GM18868 (cell line): ENCODE data around the gene HBP1.
A peak's percentile ranks its signal among the peaks of the same experiment; 100 is the strongest.
"Not testable (repeated sequence)": the region's sequence is repeated elsewhere in the genome, so short reads cannot be mapped to it uniquely, and the experiment has no call there.

Source experiments
- ATAC-seq: cut with Tn5 transposase; IDR thresholded peaks from one replicate; pipeline ENCODE4 v1.9.1; 2021; ENCODE audit warnings: mild to moderate bottlenecking, moderate library complexity; ENCODE audit not compliant: unreplicated experiment

The HBP1 gene, protein sequence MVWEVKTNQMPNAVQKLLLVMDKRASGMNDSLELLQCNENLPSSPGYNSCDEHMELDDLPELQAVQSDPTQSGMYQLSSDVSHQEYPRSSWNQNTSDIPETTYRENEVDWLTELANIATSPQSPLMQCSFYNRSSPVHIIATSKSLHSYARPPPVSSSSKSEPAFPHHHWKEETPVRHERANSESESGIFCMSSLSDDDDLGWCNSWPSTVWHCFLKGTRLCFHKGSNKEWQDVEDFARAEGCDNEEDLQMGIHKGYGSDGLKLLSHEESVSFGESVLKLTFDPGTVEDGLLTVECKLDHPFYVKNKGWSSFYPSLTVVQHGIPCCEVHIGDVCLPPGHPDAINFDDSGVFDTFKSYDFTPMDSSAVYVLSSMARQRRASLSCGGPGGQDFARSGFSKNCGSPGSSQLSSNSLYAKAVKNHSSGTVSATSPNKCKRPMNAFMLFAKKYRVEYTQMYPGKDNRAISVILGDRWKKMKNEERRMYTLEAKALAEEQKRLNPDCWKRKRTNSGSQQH

DNA sequence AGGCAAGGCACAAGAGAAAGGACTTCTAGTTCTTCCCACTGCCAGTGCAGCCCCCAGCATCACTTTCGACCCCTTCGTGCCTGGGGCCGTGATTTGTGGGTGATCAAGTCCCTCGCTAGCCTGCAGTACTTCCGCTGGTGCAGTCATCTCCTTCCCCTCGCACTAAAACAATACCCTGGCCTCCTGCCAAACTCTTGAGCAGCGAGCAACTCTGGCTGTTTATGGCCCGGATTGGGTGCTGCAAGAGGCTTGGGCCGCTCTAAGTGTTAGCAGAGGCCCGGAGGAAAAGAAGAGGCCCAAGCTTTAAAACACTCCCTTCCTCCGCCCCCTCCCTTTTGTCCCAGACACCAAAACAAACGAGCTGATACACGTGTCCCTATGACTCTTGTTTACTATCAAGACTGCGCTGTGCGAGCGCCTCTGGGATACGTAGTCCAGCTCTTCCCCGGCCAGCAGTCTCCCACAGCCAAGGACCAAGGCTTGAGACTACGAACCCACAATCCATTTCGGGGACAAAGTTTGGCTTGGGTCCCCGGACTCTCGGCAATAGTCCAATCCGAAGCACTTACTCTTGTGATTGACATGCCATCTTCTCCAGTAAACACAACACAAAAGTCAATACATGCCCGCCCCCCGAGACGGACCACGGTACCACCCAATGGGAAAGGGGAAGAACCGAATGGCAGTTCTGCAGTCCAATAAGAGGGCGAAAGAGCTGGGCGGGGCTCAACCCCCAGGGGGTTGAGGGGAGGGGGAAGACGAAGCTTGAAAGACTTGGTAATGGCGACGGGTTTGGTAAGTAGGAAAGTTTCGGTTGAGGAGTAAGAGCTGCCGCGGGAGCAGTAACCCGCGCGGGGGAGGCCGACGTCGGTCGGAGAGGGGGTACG is at the start of gene HBP1:
HBP1 (plus strand) TSS at position 771 of the 887 bp plus-strand sequence. CDS start 10,891 bp downstream, outside the sequence.
- peak; percentile 86 for ATAC-seq

GRCh38 chr7:107119376-107120105 is 49.3 kb upstream of the HBP1 start:
- ATAC-seq: no peak

DNA sequence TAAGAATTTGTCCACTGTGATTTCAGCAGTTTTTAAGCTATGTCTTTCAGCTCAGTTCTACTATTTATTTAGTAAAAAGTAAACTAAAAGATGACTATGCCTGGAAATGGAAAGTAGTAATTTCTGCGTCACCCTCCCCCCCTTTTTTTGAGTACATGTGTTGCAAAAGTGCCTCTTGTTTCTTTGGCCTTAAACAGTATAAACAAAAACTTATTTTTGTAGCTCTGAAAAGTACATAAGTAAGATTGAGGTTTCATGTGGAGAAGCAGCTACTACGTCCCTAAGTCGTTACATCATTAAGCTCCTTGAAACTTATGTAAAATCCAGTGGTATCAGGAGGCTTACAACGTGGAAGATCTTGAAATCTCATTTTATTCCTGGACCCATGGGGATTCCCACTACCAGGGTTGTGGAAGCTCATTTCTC is 46.3 kb upstream of the HBP1 start:
- no peak for ATAC-seq

DNA sequence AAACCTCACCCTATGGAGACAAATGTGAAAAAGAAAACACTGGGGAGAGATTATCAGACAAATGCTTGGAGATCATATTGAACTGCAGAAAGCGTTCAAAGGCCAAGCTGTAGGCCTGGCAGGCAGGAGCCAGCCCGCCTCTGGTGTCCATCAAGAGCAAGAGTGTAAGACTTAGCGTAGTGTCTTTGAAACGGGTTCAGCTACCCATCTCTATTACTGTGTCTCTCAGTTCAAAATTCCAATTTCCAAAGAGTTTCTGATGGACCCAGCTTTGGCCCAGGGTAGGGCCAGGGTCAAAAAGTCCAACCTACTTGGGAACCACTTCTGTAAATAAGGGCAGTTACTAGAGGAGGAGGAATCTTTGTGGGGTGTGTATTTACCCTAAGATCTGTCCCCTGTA is 45.4 kb upstream of the HBP1 start:
- no peak for ATAC-seq

DNA sequence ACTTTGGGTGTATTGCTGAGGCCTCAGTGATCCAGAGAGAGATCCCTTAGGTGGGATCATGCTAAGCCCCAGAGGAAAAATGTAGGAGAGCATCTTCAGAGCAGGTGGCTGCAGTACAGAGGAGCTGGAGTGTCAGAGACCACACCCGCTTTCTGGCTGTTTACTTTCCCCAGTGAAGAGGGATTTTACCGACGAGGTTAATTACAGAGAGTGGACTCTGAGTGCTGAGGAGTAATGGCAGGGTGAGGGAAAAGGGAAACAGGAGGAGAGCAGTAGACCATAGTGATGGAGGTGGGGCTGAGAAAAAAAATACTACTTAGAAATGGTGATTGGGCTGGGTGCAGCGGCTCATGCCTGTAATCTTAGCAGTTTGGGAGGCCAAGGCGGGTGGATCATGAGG is 43.3 kb upstream of the HBP1 start:
- ATAC-seq: no peak

GRCh38 chr7:107128217-107128616 is 40.6 kb upstream of the HBP1 start:
- no peak for ATAC-seq

GRCh38 chr7:107128748-107129147 is 40.1 kb upstream of the HBP1 start:
- no peak for ATAC-seq

- ATAC-seq: no peak
Observed at GRCh38 chr7:107130487-107131220, 38.1 kb upstream of the HBP1 start.

GRCh38 chr7:107133396-107133795 is 35.4 kb upstream of the HBP1 start:
- no peak for ATAC-seq

- no peak for ATAC-seq
Observed at GRCh38 chr7:107138696-107139420, 29.9 kb upstream of the HBP1 start.

DNA sequence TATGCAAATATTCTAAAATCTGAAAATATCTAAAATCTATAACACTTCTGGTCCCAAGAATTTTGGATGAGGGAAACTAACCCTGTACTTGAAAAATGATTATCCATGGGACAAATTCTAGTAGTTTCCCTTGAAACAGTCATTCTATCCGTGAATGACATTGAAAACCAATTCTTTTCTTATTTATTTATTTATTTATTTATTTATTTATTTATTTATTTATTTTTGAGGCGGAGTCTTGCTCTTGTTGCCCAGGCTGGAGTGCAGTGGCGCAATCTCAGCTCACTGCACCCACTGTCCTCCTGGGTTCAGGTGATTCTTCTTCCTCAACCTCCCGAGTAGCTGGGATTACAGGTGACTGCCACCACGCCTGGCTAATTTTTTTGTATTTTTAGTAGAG is 24.9 kb upstream of the HBP1 start:
- not testable (repeated sequence) for ATAC-seq

GRCh38 chr7:107145067-107145838 is 23.6 kb upstream of the HBP1 start:
- no peak for ATAC-seq

GRCh38 chr7:107147464-107148393 is 21.1 kb upstream of the HBP1 start:
- ATAC-seq: no peak

DNA sequence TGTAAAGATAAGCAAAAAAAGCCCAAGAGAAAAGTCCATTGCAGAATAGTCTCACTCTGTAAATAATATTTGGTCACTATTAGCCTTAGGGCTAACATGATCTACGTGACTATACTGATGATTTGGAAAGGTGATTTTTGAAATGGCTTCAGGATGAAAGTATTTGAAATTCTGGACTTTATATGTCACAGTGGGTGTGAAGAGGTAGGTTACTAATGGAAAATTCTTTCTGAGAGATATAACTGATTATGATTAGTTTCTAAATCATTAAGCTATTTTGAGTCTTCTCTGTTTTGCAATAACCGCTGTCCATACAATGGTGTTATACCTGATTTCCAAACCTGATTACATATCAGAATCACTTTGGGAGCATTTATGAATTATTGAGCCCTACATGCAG is 20.1 kb upstream of the HBP1 start:
- ATAC-seq: no peak

- ATAC-seq: no peak
Observed at GRCh38 chr7:107149863-107150262, 18.9 kb upstream of the HBP1 start.

DNA sequence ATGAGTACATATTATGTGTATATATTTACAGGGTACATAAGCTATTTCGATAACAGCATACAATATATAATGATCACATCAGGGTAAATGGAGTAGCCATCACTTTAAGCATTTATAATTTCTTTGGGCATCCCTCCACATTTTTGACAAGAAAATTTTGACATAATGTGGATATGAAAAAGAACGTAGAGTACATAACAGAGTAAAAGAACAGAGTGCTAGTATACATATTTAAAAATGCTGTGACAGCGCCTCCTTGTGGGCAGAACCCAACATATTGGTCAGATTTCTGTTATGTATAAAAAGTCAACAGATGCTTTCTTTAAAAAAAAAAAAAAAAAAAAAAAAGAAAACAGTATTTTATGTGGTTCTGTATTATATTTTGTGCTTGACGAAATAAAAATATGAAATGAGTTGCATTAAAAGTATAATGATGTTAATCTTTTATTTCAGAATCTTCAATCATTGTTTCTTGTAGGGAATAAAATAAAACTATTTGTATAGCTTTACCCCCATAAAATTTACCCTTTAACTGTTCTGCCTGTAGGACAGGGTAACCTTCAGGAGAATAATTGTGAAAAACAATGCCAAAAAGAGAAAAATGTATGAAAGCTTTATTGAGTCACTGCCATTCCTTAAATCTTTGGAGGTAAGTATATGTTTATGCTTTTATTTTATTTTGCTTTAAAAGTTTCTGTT is 18.3 kb upstream of the HBP1 start:
- ATAC-seq: no peak

DNA sequence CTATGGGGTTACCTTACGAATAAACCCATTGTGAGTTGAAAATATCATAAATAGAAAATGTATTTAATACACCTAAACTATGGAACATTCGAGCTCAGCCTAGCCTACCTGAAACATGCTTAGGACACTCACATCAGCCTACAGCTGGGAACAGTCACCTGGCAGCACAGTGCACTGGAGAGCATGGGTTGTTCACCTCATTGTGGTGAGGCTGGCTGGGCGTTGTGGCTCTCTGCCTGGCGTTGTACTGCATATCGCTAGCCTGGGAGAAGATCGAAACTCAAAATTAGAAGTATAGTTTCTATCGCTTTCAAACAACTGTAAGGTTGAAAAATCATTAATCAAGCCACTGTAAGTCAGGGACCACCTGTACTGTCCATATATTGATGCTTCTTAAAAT is 17.3 kb upstream of the HBP1 start:
- ATAC-seq: no peak
